Ishikawa (cell line): ENCODE data around the gene PDP2.

Source experiments
- CEBPB ChIP-seq: IDR thresholded peaks from 2 replicates; pipeline ENCODE4 v1.6.1; 2012
- CREB1 ChIP-seq: IDR thresholded peaks from 2 replicates; pipeline ENCODE4 v1.6.1; 2012; ENCODE audit warnings: low read depth
- EGR1 ChIP-seq: IDR thresholded peaks from 2 replicates; pipeline ENCODE4 v1.6.1; 2012
- EP300 ChIP-seq: IDR thresholded peaks from 2 replicates; pipeline ENCODE4 v1.6.1; 2012; ENCODE audit warnings: borderline replicate concordance
- FOXM1 ChIP-seq: IDR thresholded peaks from 2 replicates; pipeline ENCODE4 v1.6.1; 2012; ENCODE audit warnings: low read depth, borderline replicate concordance
- MAX ChIP-seq: IDR thresholded peaks from 2 replicates; pipeline ENCODE4 v1.6.1; 2012
- NFIC ChIP-seq: IDR thresholded peaks from 2 replicates; pipeline ENCODE4 v1.6.1; 2012
- RAD21 ChIP-seq: IDR thresholded peaks from 2 replicates; pipeline ENCODE4 v1.6.1; 2012; ENCODE audit warnings: low read depth
- TAF1 ChIP-seq: IDR thresholded peaks from 2 replicates; pipeline ENCODE4 v1.6.1; 2012; ENCODE audit warnings: low read depth, mild to moderate bottlenecking
- TCF12 ChIP-seq: IDR thresholded peaks from 2 replicates; pipeline ENCODE4 v1.6.1; 2012; ENCODE audit warnings: low read depth
- TEAD4 ChIP-seq: IDR thresholded peaks from 2 replicates; pipeline ENCODE4 v1.6.1; 2012
- USF1 ChIP-seq: IDR thresholded peaks from 2 replicates; pipeline ENCODE4 v1.6.1; 2012
- YY1 ChIP-seq: IDR thresholded peaks from 2 replicates; pipeline ENCODE4 v1.6.1; 2012; ENCODE audit warnings: low read depth
- ZBTB7A ChIP-seq: IDR thresholded peaks from 2 replicates; pipeline ENCODE4 v1.6.1; 2012; ENCODE audit warnings: low read depth
- TF ChIP-seq, protein P1 (sequence below): IDR thresholded peaks from 2 replicates; pipeline ENCODE4 v1.6.1; 2012; ENCODE audit warnings: low read depth, mild to moderate bottlenecking

Gene PDP2

DNA sequence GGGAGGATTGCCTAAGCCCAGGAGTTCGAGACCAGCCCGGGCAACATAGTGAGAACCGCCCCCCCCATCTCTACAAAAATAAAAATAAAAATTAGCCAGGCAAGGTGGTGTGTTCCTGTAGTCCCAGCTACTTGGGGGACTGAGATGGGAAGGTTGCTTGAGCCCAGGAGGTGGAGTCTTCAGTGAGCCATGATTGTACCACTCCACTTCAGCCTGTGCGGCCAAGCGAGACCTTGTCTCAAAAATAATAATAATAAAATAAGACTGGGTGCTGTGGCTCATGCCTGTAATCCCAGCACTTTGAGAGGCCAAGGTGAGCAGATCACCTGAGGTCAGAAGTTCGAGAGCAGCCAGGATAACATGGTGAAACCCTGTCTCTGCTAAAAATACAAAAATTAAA, 11.5 kb downstream of the PDP2 start:
- no peak for TF ChIP-seq EP300
- TF ChIP-seq YY1 = no peak
- no peak for TF ChIP-seq FOXM1
- TF ChIP-seq CREB1 = no peak
- no peak for TF ChIP-seq EGR1
- TF ChIP-seq TEAD4 = no peak
- no peak for TF ChIP-seq CEBPB
- TF ChIP-seq NFIC = no peak
- no peak for TF ChIP-seq TAF1
- TF ChIP-seq RAD21 = no peak
- TF ChIP-seq, protein P1, sequence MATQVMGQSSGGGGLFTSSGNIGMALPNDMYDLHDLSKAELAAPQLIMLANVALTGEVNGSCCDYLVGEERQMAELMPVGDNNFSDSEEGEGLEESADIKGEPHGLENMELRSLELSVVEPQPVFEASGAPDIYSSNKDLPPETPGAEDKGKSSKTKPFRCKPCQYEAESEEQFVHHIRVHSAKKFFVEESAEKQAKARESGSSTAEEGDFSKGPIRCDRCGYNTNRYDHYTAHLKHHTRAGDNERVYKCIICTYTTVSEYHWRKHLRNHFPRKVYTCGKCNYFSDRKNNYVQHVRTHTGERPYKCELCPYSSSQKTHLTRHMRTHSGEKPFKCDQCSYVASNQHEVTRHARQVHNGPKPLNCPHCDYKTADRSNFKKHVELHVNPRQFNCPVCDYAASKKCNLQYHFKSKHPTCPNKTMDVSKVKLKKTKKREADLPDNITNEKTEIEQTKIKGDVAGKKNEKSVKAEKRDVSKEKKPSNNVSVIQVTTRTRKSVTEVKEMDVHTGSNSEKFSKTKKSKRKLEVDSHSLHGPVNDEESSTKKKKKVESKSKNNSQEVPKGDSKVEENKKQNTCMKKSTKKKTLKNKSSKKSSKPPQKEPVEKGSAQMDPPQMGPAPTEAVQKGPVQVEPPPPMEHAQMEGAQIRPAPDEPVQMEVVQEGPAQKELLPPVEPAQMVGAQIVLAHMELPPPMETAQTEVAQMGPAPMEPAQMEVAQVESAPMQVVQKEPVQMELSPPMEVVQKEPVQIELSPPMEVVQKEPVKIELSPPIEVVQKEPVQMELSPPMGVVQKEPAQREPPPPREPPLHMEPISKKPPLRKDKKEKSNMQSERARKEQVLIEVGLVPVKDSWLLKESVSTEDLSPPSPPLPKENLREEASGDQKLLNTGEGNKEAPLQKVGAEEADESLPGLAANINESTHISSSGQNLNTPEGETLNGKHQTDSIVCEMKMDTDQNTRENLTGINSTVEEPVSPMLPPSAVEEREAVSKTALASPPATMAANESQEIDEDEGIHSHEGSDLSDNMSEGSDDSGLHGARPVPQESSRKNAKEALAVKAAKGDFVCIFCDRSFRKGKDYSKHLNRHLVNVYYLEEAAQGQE = no peak
- TF ChIP-seq ZBTB7A = no peak
- no peak for TF ChIP-seq USF1
- TF ChIP-seq TCF12 = no peak
- TF ChIP-seq MAX = no peak

DNA sequence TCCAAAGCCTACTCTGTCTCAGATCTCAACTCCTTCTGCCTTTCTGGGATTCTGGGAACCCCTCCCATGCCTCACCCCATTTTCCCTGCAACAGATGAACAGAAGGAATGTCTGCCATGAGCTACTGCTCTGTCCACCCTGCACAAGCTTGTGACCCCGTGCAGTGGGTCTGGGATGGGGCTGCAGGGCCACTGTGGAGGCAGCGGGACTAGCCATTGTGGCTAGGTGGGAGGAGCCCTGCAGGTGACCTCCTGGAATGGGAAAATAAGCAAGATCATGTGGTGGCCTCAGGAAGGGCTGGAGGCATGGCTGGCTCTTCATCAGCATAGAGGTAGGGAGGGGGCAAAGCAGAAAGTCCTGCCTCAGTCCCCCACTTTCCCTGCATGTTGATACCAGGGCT, 13.7 kb downstream of the PDP2 start:
- TF ChIP-seq RAD21 (no peak), EGR1 (no peak), NFIC (no peak), CREB1 (no peak), TEAD4 (no peak), TCF12 (no peak), MAX (no peak), TAF1 (no peak), EP300 (no peak), FOXM1 (no peak)
- TF ChIP-seq, protein P1 = no peak

- peak; percentile 95 for TF ChIP-seq RAD21
- TF ChIP-seq, protein P1 = no peak
Measured at GRCh38 chr16:66894948-66895688, 14.8 kb downstream of the PDP2 start.

DNA sequence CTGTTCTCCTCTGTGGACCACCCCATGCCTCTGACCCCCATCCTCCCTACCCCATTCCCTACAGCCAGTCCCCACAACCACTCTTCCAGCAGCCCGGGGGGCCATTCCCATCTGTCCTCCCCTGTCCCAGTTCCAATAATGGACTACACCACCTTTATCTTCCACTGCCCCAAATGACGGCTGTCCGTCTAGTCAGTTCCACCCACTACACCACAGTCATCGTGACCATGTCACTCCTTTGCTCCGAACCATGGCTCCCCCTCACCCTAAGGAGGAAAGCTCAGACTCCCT, 15.3 kb downstream of the PDP2 start:
- no peak for TF ChIP-seq EP300
- no peak for TF ChIP-seq NFIC
- TF ChIP-seq MAX = no peak
- no peak for TF ChIP-seq TEAD4
- no peak for TF ChIP-seq RAD21
- TF ChIP-seq EGR1 = no peak
- no peak for TF ChIP-seq TCF12
- TF ChIP-seq USF1 = no peak
- TF ChIP-seq YY1 = no peak
- TF ChIP-seq ZBTB7A = no peak
- no peak for TF ChIP-seq TAF1
- no peak for TF ChIP-seq FOXM1
- TF ChIP-seq, protein P1 = no peak
- no peak for TF ChIP-seq CREB1
- no peak for TF ChIP-seq CEBPB
